SIG-M5 treated with dmso at 0.1 percent for 504 hours (cell line): ENCODE results near the gene BTG4.

ENCODE experiments used
- DNase-seq: peaks from one replicate; lab custom pipeline; 2025; ENCODE audit not compliant: unreplicated experiment; lab: John Stamatoyannopoulos, UW

The BTG4 gene

GRCh38 chr11:111512296-111513239, at the start of gene BTG4:
BTG4 (minus strand) TSS chr11:111512386; CDS start chr11:111498776, 13,610 bp downstream.
- no peak for DNase-seq

GRCh38 chr11:111561791-111562325, 49.7 kb upstream of the BTG4 start:
- DNase-seq = no peak

GRCh38 chr11:111561306-111561705, 49.1 kb upstream of the BTG4 start:
- DNase-seq = no peak

- DNase-seq = no peak
These were observed 48.6 kb upstream of the BTG4 start for GRCh38 chr11:111560800-111561199.

GRCh38 chr11:111559800-111560464, 47.7 kb upstream of the BTG4 start:
- DNase-seq = no peak

GRCh38 chr11:111557425-111558111, 45.4 kb upstream of the BTG4 start:
- DNase-seq = no peak

- DNase-seq = no peak
These were observed 43.1 kb upstream of the BTG4 start for GRCh38 chr11:111555255-111555654.

- DNase-seq = no peak
These were observed 42.3 kb upstream of the BTG4 start for GRCh38 chr11:111554532-111554931.

- DNase-seq = no peak
These were observed 38.1 kb upstream of the BTG4 start for GRCh38 chr11:111550258-111550657.

- DNase-seq = no peak
These were observed 37.6 kb upstream of the BTG4 start for GRCh38 chr11:111549869-111550203.

GRCh38 chr11:111549196-111549868, 37.1 kb upstream of the BTG4 start:
- no peak for DNase-seq

- DNase-seq = no peak
These were observed 36.3 kb upstream of the BTG4 start for GRCh38 chr11:111548525-111548924.

GRCh38 chr11:111542606-111543275, 30.6 kb upstream of the BTG4 start:
- DNase-seq = no peak

GRCh38 chr11:111541254-111542061, 29.3 kb upstream of the BTG4 start:
- no peak for DNase-seq

GRCh38 chr11:111540937-111541253, 28.7 kb upstream of the BTG4 start:
- DNase-seq = no peak

- DNase-seq = no peak
These were observed 28.1 kb upstream of the BTG4 start, which contains the start of gene LAYN for GRCh38 chr11:111540114-111540936. LAYN (plus strand) TSS chr11:111540720; CDS start chr11:111540844, 124 bp downstream.

GRCh38 chr11:111539426-111540113, 27.4 kb upstream of the BTG4 start:
- no peak for DNase-seq
